Inferior parietal cortex (tissue), 1 donor: ENCODE measurements around the gene PCNT.

Source experiments
- DNase-seq: peaks from one replicate; pipeline ENCODE4 v3.0.0-alpha.2; 2016; ENCODE audit errors: extremely low spot score

Gene PCNT

DNA sequence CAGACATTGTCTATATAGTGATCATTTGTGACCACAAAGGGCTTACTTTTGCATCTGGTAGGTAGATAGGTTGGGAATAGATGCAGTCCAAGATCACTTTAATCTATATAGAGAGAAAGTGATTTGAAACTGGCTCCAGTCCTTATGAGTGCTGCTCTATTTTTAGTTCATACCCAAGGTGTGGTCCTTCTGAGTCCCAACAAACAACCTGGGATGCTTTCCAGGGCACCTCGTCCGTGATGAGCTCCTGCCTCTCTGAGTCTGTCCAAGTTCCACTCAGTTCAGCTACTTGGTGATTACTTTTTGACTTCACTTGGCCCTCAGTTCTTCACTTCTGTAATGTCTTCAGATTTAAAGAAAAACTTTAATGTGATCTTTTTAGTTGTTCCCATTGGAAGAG is 155.0 kb downstream of the PCNT start:
- no peak for DNase-seq

DNA sequence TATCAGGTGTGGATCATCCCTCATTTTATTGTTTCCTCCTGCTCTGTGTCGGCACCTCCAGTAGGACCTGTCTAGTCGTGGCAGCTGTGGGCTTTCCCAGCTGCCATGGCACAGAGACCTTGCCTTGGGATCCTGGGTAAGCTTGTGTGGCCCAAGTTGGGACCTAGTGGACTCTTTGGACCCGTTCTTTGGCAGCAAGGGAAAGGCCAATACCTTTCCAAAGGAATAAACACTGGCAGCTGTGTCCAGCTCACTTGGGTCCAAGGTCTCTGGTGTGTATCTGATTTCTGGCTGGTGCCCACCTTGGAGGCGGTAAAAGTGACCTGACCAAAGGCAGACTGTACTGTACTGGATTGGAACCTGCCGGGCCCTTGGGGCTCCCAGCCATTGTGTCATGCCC is 156.5 kb downstream of the PCNT start:
- DNase-seq, result no peak

DNA sequence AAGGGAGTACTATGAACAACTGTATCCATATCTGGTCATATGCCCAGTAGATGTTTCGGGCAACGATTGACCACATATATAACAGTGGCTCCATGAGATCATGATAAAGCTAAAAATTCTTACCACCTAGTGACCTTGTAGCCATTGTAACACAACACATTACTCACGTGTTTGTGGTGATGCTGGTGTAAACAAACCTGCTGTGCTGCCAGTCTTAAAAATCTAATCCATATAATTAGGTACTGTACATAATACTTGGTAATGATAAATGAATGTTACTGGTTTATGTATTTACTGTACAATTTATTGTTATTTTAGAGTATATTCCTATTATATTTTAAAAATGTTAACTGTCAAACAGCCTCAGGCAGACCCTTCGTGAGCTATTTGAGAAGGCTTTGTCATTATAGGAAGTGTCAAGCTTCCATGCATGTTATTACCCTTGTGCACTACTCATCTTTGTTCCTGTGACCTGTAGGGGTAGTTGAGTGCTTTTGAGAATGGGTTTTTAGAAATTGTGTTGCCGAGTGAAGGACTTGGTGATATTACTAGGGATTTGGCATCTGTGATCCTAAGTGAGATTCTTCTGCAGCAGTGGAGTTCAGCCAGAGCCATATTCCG is 158.4 kb downstream of the PCNT start:
- DNase-seq, result no peak

DNA sequence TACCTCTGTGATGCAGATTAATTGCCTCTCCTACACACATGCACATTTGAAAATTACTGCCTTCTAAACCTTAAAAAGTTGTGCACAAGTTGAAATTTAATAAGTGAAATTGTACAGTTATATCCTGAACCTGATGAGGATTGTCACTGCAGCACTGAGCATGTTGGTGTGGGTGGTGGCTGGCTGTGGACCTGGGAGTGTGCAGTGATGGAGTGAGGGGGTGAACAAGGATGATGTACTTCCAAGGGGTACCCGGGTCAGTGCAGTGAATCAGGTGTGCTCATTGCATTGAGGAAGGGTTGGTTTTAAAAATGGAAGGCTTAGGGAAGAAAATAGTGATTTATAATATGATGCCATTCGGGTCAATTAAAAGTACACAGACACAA is 158.9 kb downstream of the PCNT start:
- no peak for DNase-seq

DNA sequence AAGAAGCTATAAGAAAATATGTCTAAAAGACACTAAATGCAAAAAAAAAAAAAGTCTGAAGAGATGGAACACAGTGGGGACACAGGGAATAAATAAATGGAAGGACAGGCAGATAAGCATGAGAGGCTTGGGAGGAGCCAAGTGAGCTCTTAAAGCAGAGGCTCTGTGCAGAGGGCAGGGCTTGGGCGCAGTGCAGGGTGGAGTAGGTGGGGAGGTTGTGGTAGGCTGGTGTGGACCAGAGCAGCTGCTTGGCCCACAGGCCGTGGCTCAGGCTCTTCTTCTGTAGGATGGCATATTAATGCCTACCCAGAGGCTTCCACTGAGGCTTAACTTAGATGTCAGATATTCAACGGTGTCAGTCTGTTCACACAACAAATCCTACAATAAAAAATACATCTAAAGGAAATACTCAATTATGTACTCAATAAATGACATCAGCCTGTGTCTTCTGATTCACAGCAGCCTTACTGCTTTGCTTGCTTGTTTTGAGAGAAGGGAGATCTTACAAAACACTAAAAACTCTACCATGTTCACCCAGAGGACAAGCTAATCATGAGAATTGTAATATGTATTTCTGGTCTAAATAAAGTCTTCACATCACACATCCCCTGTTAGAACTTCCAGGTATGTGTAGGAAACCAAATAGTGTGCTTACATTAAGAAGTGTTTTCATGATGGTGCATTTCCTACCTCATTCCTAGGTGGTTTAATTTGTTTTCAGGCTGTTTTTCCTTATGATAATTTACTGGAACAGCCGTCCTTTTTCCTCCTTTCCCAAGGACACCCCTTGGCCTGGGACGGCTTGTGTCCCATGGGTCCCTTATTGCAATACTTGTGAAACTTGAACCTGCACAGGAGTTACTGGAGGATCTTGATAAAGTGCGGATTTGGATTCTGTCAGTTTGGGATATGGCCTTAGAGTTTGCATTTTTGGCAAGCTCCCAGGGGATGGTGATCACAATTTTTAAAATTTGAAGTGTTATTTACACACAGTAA is 159.6 kb downstream of the PCNT start:
- DNase-seq, result no peak

DNA sequence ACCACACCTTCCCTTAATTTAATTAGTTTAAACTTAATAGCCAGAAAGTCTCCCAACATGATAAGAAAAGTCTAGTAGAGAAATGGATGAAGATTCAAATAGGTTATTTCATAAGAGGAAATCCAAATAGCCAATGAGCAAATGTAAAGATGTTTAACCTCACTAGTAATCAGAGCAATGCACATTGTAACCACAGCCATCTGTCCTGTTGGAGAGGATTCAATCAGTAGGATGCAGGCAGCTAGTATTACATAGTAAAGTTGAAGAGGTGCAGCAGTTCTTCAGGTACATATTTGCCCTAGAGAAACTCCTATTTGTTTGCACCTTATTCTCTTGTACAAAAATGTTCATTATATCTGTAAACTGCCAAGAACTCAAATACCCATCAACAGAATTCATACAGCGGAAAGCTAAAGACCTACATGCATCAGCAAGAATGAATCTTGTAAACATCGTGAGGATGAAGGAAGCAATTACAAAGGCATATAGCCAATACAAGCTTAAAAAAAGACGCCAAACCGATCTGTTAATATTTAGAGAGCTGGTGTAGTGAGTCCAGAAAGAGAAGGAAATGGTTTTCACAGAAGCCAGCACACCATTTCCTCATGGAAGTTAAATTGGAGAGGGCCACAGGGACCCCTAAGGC is 162.6 kb downstream of the PCNT start:
- no peak for DNase-seq

DNA sequence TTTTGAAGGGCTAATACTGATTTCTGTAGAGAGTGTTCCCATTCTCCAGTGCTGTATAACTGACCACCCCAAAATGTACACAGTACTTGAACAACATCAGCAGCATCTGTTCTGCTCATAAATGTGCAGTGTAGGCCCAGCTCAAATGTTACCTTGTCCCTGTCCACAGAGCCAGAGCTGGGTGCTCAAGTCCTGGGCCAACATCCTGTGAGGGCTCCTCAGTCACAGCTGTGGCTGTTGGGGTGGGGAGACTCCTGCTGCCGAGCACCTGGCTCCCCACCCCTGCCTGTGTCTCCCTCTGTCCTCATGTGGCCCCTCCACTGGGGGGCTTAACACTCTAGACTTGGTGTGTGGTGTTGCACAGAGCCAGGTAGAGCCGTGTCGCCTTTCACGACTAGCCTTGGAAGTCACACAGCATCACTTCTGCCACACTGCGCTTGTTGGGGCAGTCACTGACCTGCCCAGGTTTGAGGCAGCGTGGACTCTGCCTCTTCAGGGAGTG is 165.3 kb downstream of the PCNT start:
- DNase-seq, result no peak

DNA sequence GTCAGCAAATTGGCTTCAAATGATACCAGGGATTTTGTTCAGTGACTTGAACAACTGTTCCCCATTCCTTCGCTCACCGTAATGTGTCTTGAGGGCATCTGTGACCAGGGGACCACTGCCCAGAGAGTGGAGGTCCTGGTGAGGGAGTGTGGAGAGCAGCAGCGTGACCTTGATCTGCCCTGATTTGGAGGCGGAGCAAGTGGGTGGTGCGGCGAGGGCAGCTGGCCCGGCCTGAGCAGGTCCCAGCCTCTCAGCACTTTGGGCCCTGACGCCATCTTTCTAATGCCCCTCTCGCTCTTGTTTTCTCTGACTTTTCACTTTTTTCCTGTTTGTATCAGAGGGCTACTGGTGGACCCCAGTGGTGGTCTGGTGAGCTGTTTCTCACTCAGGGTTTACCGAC is 165.8 kb downstream of the PCNT start:
- no peak for DNase-seq

DNA sequence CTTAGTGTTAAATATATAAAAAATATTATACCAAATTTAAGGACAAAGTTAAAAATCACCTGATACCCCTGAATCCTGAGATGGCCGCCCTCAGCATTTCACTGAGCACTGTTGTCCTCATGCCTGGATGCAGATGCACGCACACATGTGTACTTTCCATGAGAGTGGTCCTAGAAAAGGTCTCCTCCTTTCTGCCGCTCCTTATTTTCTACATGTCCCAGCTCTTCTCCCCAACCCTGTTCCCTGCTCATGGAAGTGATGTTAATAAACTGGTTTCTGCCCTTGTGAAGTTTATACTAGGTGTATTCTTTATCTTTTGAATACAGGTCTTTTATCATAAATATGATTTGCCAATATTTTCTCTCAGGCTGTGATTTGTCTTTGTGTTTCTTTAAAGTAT is 167.6 kb downstream of the PCNT start:
- DNase-seq, result no peak

DNA sequence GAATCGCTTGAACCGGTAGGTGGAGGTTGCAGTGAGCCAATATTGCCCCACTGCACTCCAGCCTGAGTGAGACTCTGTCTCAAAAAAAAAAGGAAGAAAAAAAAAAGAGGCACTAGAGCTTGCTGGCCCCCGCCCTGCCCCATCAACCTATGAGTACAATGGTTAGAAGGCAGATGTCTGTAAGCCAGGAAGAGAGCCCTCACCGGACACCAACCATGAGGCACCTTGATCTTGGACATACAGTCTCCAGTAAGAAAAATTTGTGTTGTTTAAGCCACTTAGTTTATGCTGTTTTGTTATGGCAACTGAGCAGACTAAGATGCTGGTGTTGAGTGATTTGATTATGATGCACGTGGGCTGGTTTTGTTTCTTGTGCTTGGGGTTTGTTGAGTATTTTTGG is 168.9 kb downstream of the PCNT start:
- DNase-seq, result no peak

DNA sequence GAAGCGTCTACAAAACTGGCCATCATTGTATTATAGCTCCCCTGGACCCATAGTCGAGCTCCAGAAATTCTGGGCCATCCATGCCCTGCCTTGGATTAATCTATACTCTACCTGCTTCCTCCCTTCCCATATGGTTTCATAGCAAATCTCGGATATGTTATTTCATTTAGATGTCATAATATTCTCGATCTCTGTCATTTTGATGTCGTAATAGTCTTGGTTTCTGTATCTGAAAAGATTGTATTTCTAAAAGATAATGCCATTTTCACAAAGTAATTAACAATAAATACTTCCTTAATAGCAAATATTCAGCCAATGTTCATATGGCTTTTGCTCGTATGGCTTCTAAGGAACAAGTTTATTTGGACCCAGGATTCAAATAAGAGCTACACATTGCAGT is 169.9 kb downstream of the PCNT start:
- DNase-seq, result no peak
